ENCODE measurements around the gene CNTNAP1.

Gene CNTNAP1

GRCh38 chr17:42700586-42701289 is 18.4 kb downstream of the CNTNAP1 start:
- H3K9me3 ChIP-seq, result no peaks in the 10 kb centered on the region
- H3K27ac ChIP-seq, result no peak overlapping the region
- no peak for TF ChIP-seq CTCF (IDR thresholded peaks at IDR 0.05)
- H3K27me3 ChIP-seq, result no peaks in the 10 kb centered on the region
- H3K4me1 ChIP-seq (ENCODE audit: control insufficient read depth in 1 of 2, insufficient read depth in 1 of 2, low read depth in 1 of 2, low read length in 1 of 2), result no peaks in the 10 kb centered on the region
- no peak overlapping the region for H3K4me3 ChIP-seq (ENCODE audit: low read depth in 1 of 2, low read length in 1 of 2)
- peaks cover 91% of the 10 kb centered on the region for H3K36me3 ChIP-seq

- no peak for TF ChIP-seq CTCF (IDR thresholded peaks at IDR 0.05)
- Histone ChIP-seq H3K9me3 (no peaks in the 10 kb centered on the region), H3K4me1 (ENCODE audit: control insufficient read depth in 1 of 2, insufficient read depth in 1 of 2, low read depth in 1 of 2, low read length in 1 of 2) (no peaks in the 10 kb centered on the region), H3K4me3 (ENCODE audit: low read depth in 1 of 2, low read length in 1 of 2) (no peak overlapping the region), H3K36me3 (peaks cover 95% of the 10 kb centered on the region), H3K27ac (no peak overlapping the region), H3K27me3 (no peaks in the 10 kb centered on the region)
Observed at GRCh38 chr17:42702446-42702845, 20.1 kb downstream of the CNTNAP1 start.

- no peak overlapping the region for H3K4me3 ChIP-seq (ENCODE audit: low read depth in 1 of 2, low read length in 1 of 2)
- H3K27me3 ChIP-seq, result no peaks in the 10 kb centered on the region
- no peaks in the 10 kb centered on the region for H3K4me1 ChIP-seq (ENCODE audit: control insufficient read depth in 1 of 2, insufficient read depth in 1 of 2, low read depth in 1 of 2, low read length in 1 of 2)
- H3K27ac ChIP-seq, result no peak overlapping the region
- peaks cover 98% of the 10 kb centered on the region for H3K36me3 ChIP-seq
- TF ChIP-seq CTCF (IDR thresholded peaks at IDR 0.05), result no peak
- H3K9me3 ChIP-seq, result no peaks in the 10 kb centered on the region
Observed at GRCh38 chr17:42704490-42704836, 22.1 kb downstream of the CNTNAP1 start.

- Histone ChIP-seq H3K4me3 (ENCODE audit: low read depth in 1 of 2, low read length in 1 of 2) (no peak overlapping the region), H3K9me3 (no peaks in the 10 kb centered on the region), H3K27me3 (no peaks in the 10 kb centered on the region), H3K36me3 (peaks cover 100% of the 10 kb centered on the region), H3K4me1 (ENCODE audit: control insufficient read depth in 1 of 2, insufficient read depth in 1 of 2, low read depth in 1 of 2, low read length in 1 of 2) (no peaks in the 10 kb centered on the region), H3K27ac (no peak overlapping the region)
- TF ChIP-seq CTCF (IDR thresholded peaks at IDR 0.05), result no peak
Observed at GRCh38 chr17:42704837-42705494, 22.6 kb downstream of the CNTNAP1 start.

- H3K36me3 ChIP-seq, result peaks cover 100% of the 10 kb centered on the region
- no peak overlapping the region for H3K4me3 ChIP-seq (ENCODE audit: low read depth in 1 of 2, low read length in 1 of 2)
- no peaks in the 10 kb centered on the region for H3K9me3 ChIP-seq
- H3K27ac ChIP-seq, result no peak overlapping the region
- no peaks in the 10 kb centered on the region for H3K4me1 ChIP-seq (ENCODE audit: control insufficient read depth in 1 of 2, insufficient read depth in 1 of 2, low read depth in 1 of 2, low read length in 1 of 2)
- TF ChIP-seq CTCF (IDR thresholded peaks at IDR 0.05), result no peak
- H3K27me3 ChIP-seq, result no peaks in the 10 kb centered on the region
Observed at GRCh38 chr17:42706732-42707131, 24.4 kb downstream of the CNTNAP1 start.
